AG04450 (cell line): Measurements from ENCODE around the gene RBPJL. TPM values are rescaled to one million over a fixed set of nuclear protein-coding genes. Genes with fewer than 3 reads are reported as not detected.

Experiments used
- CTCF ChIA-PET: fragments of 300-600, 350-600 bp; formaldehyde crosslinking; extraction: SDS; loops from one replicate; lab custom pipeline; 2022; ENCODE audit warnings: antibody characterized with exemption, inconsistent platforms; lab: Charles Lee
- POLR2A ChIA-PET: fragments of 350-600 bp; formaldehyde crosslinking; extraction: SDS; loops from one replicate; lab custom pipeline; 2021; ENCODE audit warnings: antibody characterized with exemption, inconsistent platforms; lab: Yijun Ruan, JAX
- DNase-seq: peaks from one replicate; pipeline ENCODE4 v3.0.0-alpha.2; 2011; ENCODE audit warnings: low read depth, low spot score
- H3K27ac ChIP-seq: one replicate; pipeline ENCODE4 v1.5.1; 2012; ENCODE audit warnings: low read depth, low read length, control low read depth
- H3K27me3 ChIP-seq: one replicate; pipeline ENCODE4 v1.6.0; 2012; ENCODE audit warnings: low read length; ENCODE audit not compliant: control insufficient read depth, insufficient read depth
- H3K4me3 ChIP-seq: 2 replicates; pipeline ENCODE4 v1.5.1; 2011; ENCODE audit warnings: mild to moderate bottlenecking, low read depth, low read length, control low read depth
- H3K9me3 ChIP-seq: 2 replicates; pipeline ENCODE4 v1.5.1; 2012; ENCODE audit warnings: low read length; ENCODE audit not compliant: control insufficient read depth, insufficient read depth
- polyA plus RNA-seq: library from polyadenylated mRNA; depleted of rRNA; stranded (reverse); fragments of >200 nt; gene quantifications from 2 replicates; pipeline ENCODE4 v1.2.3, GENCODE V29; 2011
- TF ChIP-seq, protein P1 (sequence below): IDR thresholded peaks from 2 replicates; pipeline ENCODE4 v1.5.1; 2011; ENCODE audit warnings: low read depth, low read length, control low read depth, inconsistent platforms

RBPJL gene
- polyA plus RNA-seq, 1 experiment, result not detected

- Histone ChIP-seq H3K4me3 (peak overlapping the region; percentile 15; the same call in 1 of the 2 replicates), H3K9me3 (no peaks in the 10 kb centered on the region), H3K27ac (peak overlapping the region; percentile 73), H3K27me3 (no peaks in the 10 kb centered on the region)
- CTCF ChIA-PET, result interaction anchor here (0.9 to 6.3 kb wide), 5 partner anchors 8 to 416 kb away, joined by 3 to 58 read pairs (median 6); partner anchors contain the start of gene SYS1
- no peak for DNase-seq
- POLR2A ChIA-PET, result interaction anchor here (1.0 to 1.2 kb wide), 3 partner anchors 11 to 82 kb away, joined by 3 to 5 read pairs (median 4); no protein-coding TSS in a partner anchor
- TF ChIP-seq, protein P1, sequence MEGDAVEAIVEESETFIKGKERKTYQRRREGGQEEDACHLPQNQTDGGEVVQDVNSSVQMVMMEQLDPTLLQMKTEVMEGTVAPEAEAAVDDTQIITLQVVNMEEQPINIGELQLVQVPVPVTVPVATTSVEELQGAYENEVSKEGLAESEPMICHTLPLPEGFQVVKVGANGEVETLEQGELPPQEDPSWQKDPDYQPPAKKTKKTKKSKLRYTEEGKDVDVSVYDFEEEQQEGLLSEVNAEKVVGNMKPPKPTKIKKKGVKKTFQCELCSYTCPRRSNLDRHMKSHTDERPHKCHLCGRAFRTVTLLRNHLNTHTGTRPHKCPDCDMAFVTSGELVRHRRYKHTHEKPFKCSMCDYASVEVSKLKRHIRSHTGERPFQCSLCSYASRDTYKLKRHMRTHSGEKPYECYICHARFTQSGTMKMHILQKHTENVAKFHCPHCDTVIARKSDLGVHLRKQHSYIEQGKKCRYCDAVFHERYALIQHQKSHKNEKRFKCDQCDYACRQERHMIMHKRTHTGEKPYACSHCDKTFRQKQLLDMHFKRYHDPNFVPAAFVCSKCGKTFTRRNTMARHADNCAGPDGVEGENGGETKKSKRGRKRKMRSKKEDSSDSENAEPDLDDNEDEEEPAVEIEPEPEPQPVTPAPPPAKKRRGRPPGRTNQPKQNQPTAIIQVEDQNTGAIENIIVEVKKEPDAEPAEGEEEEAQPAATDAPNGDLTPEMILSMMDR, result no peak
Measured at GRCh38 chr20:45354423-45355208, 48.0 kb downstream of the RBPJL start.

DNA sequence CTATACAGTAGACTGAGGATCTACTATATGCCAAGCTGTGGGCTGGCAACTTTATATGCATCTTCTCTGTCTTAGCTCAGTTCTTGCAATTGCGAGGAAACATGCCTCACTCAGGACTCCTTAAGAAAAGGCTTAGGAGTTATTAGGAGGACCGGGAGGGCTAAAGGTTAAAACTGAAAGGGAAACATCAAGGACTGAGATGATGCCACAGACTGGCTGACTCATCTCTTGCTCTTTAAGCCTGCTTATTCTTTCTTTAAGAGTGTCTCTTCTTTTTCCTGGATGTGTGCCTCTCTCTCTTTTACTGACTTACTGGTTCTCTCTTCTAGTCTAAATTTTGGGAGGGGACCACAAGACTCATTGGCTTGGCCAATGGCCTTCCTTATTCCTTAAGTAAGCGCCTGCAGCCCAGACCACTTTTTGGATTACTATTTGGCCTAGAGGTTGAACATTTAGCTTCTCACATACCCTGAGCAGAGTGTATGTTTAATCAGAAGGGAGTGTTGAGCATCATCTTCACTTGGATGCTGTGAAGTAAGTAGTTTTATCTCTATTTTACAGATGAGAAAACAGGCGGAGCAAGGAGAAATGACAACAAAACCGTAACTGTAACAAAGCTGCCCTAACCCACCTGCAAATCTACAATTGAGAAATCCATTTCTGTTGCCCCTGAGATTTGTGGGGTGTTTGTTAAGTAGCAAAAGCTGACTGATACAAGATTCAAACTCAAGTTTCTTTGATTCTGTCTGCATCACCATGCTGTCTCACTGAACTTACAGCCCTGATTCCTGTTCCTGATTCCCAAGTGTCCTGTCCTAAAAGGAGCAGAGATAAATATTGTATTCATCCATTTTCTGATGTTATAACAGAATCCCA is 48.8 kb downstream of the RBPJL start:
- no peak for DNase-seq
- Histone ChIP-seq H3K4me3 (peak overlapping the region; percentile 15; the same call in 1 of the 2 replicates), H3K27ac (peak overlapping the region; percentile 73), H3K27me3 (no peaks in the 10 kb centered on the region), H3K9me3 (no peaks in the 10 kb centered on the region)
- TF ChIP-seq, protein P1, result no peak
- ChIA-PET CTCF (interaction anchor here (0.9 to 6.3 kb wide), 5 partner anchors 8 to 415 kb away, joined by 3 to 58 read pairs (median 3); partner anchors contain the start of gene SYS1), POLR2A (interaction anchor here (1.0 to 1.2 kb wide), 3 partner anchors 11 to 81 kb away, joined by 3 to 5 read pairs (median 4); no protein-coding TSS in a partner anchor)

DNA sequence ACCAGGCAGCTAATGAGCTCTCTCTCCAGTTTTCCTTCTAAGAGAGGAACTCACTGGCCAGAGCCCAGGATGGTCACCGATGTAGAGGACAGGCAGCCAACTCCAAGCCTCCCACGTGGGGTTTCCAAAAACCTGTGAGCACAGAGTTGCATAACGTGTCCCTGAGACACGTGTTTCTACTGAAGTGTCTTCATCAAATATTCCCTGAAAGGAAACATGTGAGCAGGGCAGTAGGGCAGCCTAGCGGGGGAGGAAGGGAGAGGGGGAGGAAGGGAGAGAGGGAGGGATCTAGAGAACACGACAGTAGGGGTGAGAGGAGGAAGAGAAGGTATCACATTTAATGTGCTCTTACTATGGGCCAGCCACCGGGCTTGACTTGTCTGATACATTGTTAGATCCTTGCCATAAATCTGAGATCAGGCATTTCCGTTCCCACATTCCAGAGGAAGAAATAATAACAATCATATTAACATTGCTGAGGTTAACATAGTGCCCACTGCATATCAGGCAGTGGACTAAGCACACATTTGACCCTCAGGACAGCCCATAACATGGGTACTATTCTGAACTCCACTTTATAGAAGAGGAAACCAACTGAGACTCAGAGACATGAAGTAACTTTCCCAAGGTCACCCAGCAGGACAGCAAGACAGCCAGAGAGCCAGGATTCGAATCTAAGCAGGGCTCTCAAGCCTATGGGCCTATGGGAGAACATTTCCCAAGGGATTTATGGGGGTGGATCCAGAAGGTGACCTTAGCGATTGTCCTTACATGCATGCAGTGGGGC is 51.8 kb downstream of the RBPJL start:
- TF ChIP-seq, protein P1, result no peak
- H3K27ac ChIP-seq, result peak overlapping the region; percentile 57
- ChIA-PET POLR2A (interaction anchor here (0.8 to 2.1 kb wide), 7 partner anchors 10 to 22 kb away, joined by 3 to 6 read pairs (median 4); partner anchors contain the start of gene SDC4), CTCF (interaction anchor here (0.9 to 7.0 kb wide), 7 partner anchors 15 to 413 kb away, joined by 3 to 88 read pairs (median 5); no protein-coding TSS in a partner anchor)
- no peak for DNase-seq
- no peak overlapping the region for H3K4me3 ChIP-seq
- no peaks in the 10 kb centered on the region for H3K27me3 ChIP-seq
- H3K9me3 ChIP-seq, result no peaks in the 10 kb centered on the region; the same call in 1 of the 2 replicates

DNA sequence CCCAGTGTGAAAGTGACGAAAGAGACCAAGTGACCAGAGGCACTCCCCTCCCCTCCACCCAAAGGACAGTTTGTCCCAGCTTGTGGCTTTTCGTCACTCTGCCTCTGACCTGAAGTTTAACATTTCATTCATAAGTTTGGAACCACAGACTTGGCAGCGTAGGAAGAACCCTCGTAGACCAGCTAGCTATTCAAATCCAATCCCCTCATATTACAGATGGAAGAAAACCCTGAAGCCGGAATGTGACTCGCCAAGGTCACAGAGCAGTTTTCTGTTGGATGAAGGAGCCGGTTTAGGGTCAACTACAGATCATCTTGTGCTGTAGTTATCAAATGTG is 52.4 kb downstream of the RBPJL start:
- ChIA-PET POLR2A (interaction anchor here (0.8 to 2.1 kb wide), 3 partner anchors 10 to 21 kb away, joined by 3 to 6 read pairs (median 4); partner anchors contain the start of gene SDC4), CTCF (interaction anchor here (1.5 to 7.0 kb wide), 4 partner anchors 14 to 412 kb away, joined by 5 to 88 read pairs (median 22); no protein-coding TSS in a partner anchor)
- Histone ChIP-seq H3K27ac (peak overlapping the region; percentile 57), H3K9me3 (no peaks in the 10 kb centered on the region; the same call in 1 of the 2 replicates), H3K27me3 (no peaks in the 10 kb centered on the region), H3K4me3 (no peak overlapping the region)
- TF ChIP-seq, protein P1, result no peak
- no peak for DNase-seq
